GM12801 (cell line): ENCODE data around the gene SLC24A3.

Source experiments
- TF ChIP-seq, protein P1 (sequence below): IDR thresholded peaks from one replicate; pipeline ENCODE4 v1.5.1; 2011; ENCODE audit warnings: control low read depth; ENCODE audit not compliant: insufficient read length; ENCODE audit errors: extremely low read depth

SLC24A3 gene

DNA sequence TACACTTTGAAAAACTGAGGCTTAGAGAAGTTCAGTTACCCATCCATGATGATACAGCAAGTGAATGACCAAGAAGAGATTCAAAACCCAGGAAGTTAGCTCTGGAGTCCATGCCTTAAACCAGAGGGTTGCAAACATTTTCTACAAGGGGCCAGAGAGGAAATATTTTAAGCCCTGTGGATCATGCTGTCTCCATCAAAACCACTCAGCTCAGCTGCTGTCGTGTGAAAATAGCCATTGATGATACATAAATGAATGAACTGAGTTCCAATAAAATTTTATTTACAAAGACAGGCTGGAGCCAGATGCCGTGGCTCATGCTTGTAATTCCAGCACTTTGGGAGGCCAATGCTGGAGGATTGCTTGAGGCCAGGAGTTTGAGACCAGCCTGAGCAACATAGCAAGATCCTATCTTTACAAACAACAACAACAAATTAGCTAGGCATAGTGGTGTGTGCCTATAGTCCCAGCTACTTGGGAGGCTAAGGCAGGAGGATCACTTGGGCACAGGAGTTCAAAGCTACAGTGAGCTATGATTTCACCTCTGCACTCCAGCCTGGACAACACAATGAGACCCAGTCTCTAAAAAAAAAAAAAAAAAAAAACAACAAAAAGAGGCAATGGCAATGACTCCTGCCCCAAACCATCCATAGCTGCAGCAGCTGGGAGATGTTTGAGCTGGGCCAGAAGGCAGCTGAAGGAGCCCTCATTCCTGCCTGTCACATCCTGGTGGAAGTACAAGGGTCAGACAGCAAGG is 501.6 kb downstream of the SLC24A3 start:
- TF ChIP-seq, protein P1, sequence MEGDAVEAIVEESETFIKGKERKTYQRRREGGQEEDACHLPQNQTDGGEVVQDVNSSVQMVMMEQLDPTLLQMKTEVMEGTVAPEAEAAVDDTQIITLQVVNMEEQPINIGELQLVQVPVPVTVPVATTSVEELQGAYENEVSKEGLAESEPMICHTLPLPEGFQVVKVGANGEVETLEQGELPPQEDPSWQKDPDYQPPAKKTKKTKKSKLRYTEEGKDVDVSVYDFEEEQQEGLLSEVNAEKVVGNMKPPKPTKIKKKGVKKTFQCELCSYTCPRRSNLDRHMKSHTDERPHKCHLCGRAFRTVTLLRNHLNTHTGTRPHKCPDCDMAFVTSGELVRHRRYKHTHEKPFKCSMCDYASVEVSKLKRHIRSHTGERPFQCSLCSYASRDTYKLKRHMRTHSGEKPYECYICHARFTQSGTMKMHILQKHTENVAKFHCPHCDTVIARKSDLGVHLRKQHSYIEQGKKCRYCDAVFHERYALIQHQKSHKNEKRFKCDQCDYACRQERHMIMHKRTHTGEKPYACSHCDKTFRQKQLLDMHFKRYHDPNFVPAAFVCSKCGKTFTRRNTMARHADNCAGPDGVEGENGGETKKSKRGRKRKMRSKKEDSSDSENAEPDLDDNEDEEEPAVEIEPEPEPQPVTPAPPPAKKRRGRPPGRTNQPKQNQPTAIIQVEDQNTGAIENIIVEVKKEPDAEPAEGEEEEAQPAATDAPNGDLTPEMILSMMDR = no peak

DNA sequence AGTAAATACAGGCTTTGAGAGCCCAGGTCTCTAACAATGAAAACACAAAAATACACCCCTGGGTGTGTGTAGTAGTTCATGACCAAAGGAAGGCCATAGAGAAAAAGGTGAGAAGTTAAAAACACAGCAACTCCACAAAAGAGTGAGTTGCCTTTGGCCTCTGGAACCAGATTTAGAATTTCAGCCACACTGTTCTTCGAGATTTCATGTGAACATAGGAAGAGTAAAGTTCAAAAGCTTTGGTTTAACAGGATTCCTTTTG is 502.1 kb downstream of the SLC24A3 start:
- TF ChIP-seq, protein P1 = no peak

DNA sequence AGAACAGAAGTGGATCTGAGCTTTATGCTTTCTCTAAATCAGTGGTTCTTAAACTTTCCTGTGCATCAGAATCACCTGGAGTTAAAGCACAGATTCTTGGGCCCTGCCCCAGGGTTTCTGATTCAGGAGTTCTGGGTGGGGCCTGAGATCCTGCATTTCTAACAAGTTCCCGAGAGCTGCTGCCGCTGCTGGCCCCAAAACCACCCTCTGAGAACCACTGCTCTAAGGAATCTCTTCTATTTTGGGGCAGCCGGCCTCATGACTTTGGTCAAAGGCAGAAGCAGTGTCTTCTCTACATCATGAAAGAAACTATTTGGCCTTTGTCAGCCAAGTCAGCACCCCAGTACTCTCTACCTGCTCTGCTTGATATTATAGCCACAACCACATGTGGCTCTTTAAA is 503.5 kb downstream of the SLC24A3 start:
- TF ChIP-seq, protein P1 = no peak

DNA sequence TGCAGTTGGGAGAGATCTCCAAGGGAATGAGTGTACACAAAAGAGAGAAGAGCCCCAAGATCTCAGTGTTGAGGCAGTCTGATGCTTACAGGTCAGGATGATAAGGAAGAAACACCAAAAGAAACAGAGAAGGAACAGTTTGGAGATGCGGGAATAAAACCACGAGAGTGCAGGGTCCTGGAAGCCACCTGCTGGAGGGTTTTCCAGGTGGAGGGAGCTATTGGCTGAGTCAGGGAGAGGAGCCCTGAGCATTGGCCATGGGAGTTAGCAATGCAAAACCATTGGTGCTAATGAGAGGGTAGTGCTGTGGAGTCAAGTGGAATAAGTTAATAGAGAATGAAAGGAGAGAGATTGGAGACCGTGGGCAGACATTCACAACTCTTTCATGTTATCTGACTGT is 506.4 kb downstream of the SLC24A3 start:
- TF ChIP-seq, protein P1 = no peak

DNA sequence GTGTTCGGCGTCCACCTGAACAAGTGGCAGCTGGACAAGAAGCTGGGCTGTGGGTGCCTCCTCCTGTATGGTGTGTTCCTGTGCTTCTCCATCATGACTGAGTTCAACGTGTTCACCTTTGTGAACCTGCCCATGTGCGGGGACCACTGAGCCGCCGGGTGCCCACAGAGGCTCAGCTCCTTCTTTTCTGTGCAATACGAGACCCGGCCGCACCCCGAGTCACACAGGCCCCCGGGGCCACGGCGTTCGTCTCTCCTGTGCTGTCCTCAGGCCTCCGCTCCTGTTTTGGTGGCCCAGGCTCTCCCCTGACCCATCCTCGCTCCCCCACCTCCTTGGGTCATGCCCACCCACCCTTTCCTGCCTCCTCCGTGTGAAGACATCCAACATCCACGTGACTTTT is 508.5 kb downstream of the SLC24A3 start:
- TF ChIP-seq, protein P1 = no peak

DNA sequence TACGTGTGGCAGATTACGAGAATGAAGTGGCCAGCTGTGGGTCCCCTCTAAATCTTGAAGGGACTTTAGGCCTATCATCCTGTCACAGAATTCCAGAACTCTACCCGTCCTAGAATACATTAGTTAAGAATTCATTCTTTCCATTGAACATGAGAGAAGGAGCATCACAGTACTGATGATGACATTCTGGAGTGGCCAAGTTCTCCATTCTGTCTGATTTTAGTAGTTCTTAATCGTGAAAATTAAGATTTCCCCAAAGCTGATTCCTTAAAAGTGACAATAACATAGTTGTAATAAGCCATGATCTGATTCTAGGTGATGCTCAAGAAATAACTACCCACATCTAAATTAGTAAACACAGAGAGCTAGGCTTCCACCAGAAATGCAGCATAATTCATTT is 510.6 kb downstream of the SLC24A3 start:
- TF ChIP-seq, protein P1 = no peak

DNA sequence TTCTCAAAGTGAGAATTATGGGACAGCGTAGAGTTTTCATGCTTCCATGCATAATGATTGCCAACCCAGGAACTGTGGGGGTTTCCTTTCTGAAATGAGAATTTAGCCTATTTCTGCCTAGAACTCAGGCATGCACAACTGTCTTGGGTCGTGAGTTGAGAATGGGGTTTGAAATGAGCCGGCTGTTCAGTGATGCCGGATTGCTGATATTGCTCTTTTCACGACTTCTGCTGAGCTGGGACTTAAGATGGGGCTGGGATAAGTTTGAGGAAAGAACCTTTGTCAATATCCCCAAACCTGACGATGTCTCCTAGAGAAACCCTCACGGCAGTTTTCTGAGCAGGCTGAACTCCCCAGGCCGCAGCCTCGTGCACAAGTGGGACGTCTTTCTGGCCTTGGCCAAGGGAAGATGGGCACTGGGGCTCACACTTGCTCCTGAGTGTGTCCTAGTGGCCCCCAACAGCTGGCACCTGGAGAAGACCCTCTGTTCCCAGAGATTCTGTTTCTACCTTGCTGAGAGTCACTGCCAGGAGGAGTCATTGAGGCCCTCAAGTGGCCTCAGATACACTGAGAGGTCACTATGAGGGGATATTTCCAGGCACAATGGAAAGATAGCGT is 511.5 kb downstream of the SLC24A3 start:
- TF ChIP-seq, protein P1 = no peak
